Natural killer cell (primary cell): ENCODE data around the gene DNLZ. TPM values are rescaled to one million over a fixed set of nuclear protein-coding genes. Genes with fewer than 3 reads are reported as not detected.

Experiments
- ATAC-seq, 3 donors: fragments of 150-1000 bp in 2 of 3; fragments of 200-7000 bp in 1 of 3; cut with Tn5 transposase; 1 replicate in 1 of 3; 2 replicates in 2 of 3; pipeline ENCODE4 v1.10.0; 2021; ENCODE audit warnings: mild to moderate bottlenecking in 2 of 3, moderate library complexity in 2 of 3
- DNase-seq, 2 donors: peaks; one replicate each; pipeline versions ENCODE4 v3.0.0 to v3.0.0-alpha.2; 2013 to 2021; ENCODE audit warnings: mixed read lengths in 1 of 2
- H3K27ac ChIP-seq: one replicate; pipeline ENCODE4 v1.5.1; 2013; ENCODE audit warnings: mild to moderate bottlenecking, low read length
- H3K27me3 ChIP-seq: one replicate; pipeline ENCODE4 v1.6.1; 2013; ENCODE audit warnings: low read length; ENCODE audit not compliant: control insufficient read depth, insufficient read depth
- H3K36me3 ChIP-seq: one replicate; pipeline ENCODE4 v1.6.1; 2013; ENCODE audit warnings: low read length; ENCODE audit not compliant: control insufficient read depth, insufficient read depth
- H3K4me1 ChIP-seq: one replicate; pipeline ENCODE4 v1.6.1; 2013; ENCODE audit warnings: low read length; ENCODE audit not compliant: control insufficient read depth, insufficient read depth
- H3K4me3 ChIP-seq: one replicate; pipeline ENCODE4 v1.5.1; 2013; ENCODE audit warnings: low read length
- H3K9me3 ChIP-seq: one replicate; pipeline ENCODE4 v1.6.1; 2013; ENCODE audit warnings: low read length; ENCODE audit not compliant: control insufficient read depth, insufficient read depth
- H3K27ac Mint-ChIP-seq, 2 donors: one replicate each; pipeline ENCODE4 v1.8.0; 2022; ENCODE audit warnings: mild to moderate bottlenecking in 2 of 2, mixed read lengths in 2 of 2, moderate library complexity in 1 of 2
- H3K27me3 Mint-ChIP-seq, 2 donors: one replicate each; pipeline ENCODE4 v1.8.0; 2022; ENCODE audit warnings: low read depth in 2 of 2, mixed read lengths in 2 of 2
- H3K36me3 Mint-ChIP-seq: one replicate; pipeline ENCODE4 v1.8.0; 2022; ENCODE audit warnings: mixed read lengths
- H3K4me1 Mint-ChIP-seq, 2 donors: one replicate each; pipeline ENCODE4 v1.8.0; 2022; ENCODE audit warnings: mixed read lengths in 2 of 2
- H3K4me3 Mint-ChIP-seq: one replicate; pipeline ENCODE4 v1.8.0; 2022; ENCODE audit warnings: mild to moderate bottlenecking, moderate library complexity, mixed read lengths
- H3K9me3 Mint-ChIP-seq, 2 donors: one replicate each; pipeline ENCODE4 v1.8.0; 2022; ENCODE audit warnings: mixed read lengths in 2 of 2
- CTCF ChIP-seq: fragments of 200-600 bp; IDR thresholded peaks from one replicate; pipeline ENCODE4 v1.8.0; 2022; ENCODE audit warnings: antibody characterized with exemption
- WGBS: methylation state at CpG from one replicate; pipeline ENCODE4 v1.1.7; 2013; ENCODE audit warnings: missing lambda C conversion rate; ENCODE audit not compliant: insufficient coverage; 5-methylcytosine and 5-hydroxymethylcytosine counted together
- intact Hi-C: fragments of 100-400 bp; cut with micrococcal nuclease; formaldehyde crosslinking; loops from one replicate; pipeline ENCODE4 v1.14.2; 2022
- total RNA-seq, 4 donors: library from RNA; stranded (reverse); fragments of 120-200 nt in 1 of 4; gene quantifications; one replicate each; pipeline versions ENCODE4 v1.2.3 to v1.2.4, GENCODE V29; 2013 to 2022

The DNLZ gene
- total RNA-seq, 3 donors from 2014 or later (not counting 1 experiment from before 2014, with no cell fraction given), result 24.6 to 34.8 (median 28.9) TPM

DNA sequence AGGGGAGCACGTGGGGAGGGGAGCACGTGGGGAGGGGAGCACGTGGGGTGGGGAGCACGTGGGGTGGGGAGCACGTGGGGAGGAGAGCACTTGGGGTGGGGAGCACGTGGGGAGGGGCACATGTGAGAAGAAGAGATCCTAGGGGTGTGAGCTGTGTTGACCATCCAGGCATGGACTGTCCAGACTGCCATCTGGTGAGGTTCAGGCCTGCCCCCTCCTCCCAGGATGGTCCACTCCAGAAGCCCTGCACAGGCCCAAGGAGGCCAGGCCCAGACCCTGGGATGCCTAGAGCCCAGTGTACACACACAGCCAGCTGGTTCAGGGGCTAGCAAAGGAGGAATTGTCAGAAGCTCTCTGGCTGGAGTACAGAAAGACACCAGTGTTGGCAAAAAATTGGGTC, 34.1 kb upstream of the DNLZ start:
- Histone ChIP-seq H3K9me3 (no peaks in the 10 kb centered on the region), H3K4me1 (peaks cover 29% of the 10 kb centered on the region), H3K27ac (no peak overlapping the region), H3K4me3 (no peak overlapping the region), H3K36me3 (peaks cover 37% of the 10 kb centered on the region), H3K27me3 (no peaks in the 10 kb centered on the region)
- TF ChIP-seq CTCF, result no peak
- intact Hi-C loops, result no loop called here
- Mint-ChIP-seq H3K9me3 (no peaks in the 10 kb centered on the region), H3K4me3 (no peak overlapping the region), H3K4me1 (peaks cover 12 to 20% of the 10 kb centered on the region in 2 donors), H3K36me3 (no peaks in the 10 kb centered on the region), H3K27ac (no peak overlapping the region), H3K27me3 (no peaks in the 10 kb centered on the region)
- 90% methylated on average over 6 of the region's 6 CpGs for WGBS
- ATAC-seq, result no peak
- DNase-seq, result no peak

- Histone ChIP-seq H3K4me1 (peaks cover 25% of the 10 kb centered on the region), H3K4me3 (no peak overlapping the region), H3K27ac (no peak overlapping the region), H3K9me3 (no peaks in the 10 kb centered on the region), H3K27me3 (no peaks in the 10 kb centered on the region), H3K36me3 (peaks cover 42% of the 10 kb centered on the region)
- Mint-ChIP-seq H3K36me3 (no peaks in the 10 kb centered on the region), H3K27ac (no peak overlapping the region), H3K4me1 (peaks cover 12 to 16% of the 10 kb centered on the region in 2 donors), H3K27me3 (no peaks in the 10 kb centered on the region), H3K4me3 (no peak overlapping the region), H3K9me3 (no peaks in the 10 kb centered on the region)
- no peak for ATAC-seq
- TF ChIP-seq CTCF, result no peak
- WGBS, result 92% methylated on average over 4 of the region's 4 CpGs
- intact Hi-C loops, result no loop called here
- no peak for DNase-seq
Measured at GRCh38 chr9:136396219-136396515, 32.6 kb upstream of the DNLZ start.

DNA sequence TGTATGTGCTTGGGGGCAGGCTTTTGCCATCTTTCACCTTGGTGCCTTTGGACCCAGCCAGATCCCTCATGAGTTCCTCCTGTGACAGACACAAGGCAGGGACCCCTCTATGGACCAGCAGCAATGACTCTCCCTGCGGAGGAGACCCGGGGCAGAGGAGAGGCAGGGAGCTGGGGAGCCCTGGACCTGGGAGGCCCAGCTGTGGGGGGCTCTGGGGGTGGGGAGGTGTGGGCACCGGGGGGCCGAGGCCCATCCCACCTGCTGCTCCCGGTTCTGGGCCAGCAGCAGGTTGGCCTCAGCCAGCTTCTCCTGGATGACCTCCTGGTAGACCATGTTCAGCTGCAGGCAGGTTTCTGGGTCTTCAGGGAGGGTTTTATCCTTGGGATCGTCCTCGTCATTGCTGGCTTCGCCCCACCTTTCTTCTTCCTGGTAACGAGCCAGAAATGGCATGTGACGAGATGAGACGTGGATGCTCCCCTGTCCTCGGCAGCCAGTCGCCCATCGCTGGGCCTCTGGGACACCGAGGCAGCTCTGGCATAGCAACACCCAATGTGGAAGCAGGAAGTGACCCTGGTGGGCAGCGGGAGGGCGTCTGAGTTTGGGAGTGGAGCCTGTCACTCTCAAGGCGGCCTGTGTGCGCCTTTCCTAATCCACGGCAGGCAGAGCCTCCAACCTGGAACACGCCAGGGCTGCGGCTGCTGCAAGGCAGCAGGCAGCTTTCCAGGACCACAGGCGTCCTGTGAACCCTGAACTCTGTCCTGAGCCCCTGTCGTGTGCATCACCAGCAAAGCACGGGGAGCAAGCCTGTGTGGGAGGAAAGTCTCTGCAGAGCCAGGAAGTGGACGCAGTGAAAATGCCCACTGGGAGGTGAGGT, 32.0 kb upstream of the DNLZ start:
- no peak for TF ChIP-seq CTCF
- DNase-seq (no peak), ATAC-seq (no peak)
- H3K4me1 ChIP-seq, result peaks cover 22% of the 10 kb centered on the region
- H3K9me3 Mint-ChIP-seq, result no peaks in the 10 kb centered on the region
- no peak overlapping the region for H3K4me3 Mint-ChIP-seq
- H3K4me1 Mint-ChIP-seq, result peaks cover 11 to 12% of the 10 kb centered on the region in 2 donors
- intact Hi-C loops, result no loop called here
- H3K27me3 ChIP-seq, result no peaks in the 10 kb centered on the region
- H3K36me3 Mint-ChIP-seq, result no peaks in the 10 kb centered on the region
- no peaks in the 10 kb centered on the region for H3K27me3 Mint-ChIP-seq
- H3K36me3 ChIP-seq, result peaks cover 42% of the 10 kb centered on the region
- H3K27ac ChIP-seq, result no peak overlapping the region
- WGBS, result 98% methylated on average over 26 of the region's 26 CpGs
- H3K27ac Mint-ChIP-seq, result no peak overlapping the region
- H3K9me3 ChIP-seq, result no peaks in the 10 kb centered on the region
- H3K4me3 ChIP-seq, result no peak overlapping the region

DNA sequence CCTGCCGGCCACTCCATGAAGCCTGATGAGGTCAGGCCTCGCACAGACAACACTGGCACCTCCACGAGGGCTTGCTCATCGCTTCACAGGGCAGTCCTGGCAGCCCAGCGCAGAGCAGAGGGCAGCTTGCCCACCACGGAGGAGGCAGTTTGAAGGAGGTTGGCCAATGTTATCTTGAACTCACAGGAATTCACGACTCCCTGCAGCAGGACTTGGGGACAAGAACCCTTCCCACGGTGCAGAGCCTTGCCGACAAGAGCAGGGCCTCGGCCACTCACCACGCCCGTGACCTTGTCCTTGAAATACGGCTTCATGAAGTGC, 31.4 kb upstream of the DNLZ start:
- H3K4me3 ChIP-seq, result no peak overlapping the region
- Mint-ChIP-seq H3K27me3 (no peaks in the 10 kb centered on the region), H3K4me3 (no peak overlapping the region), H3K9me3 (no peaks in the 10 kb centered on the region), H3K36me3 (no peaks in the 10 kb centered on the region), H3K27ac (no peak overlapping the region), H3K4me1 (peaks cover 10 to 12% of the 10 kb centered on the region in 2 donors)
- peaks cover 42% of the 10 kb centered on the region for H3K36me3 ChIP-seq
- TF ChIP-seq CTCF, result no peak
- no peaks in the 10 kb centered on the region for H3K27me3 ChIP-seq
- DNase-seq, result no peak
- H3K9me3 ChIP-seq, result no peaks in the 10 kb centered on the region
- peaks cover 17% of the 10 kb centered on the region for H3K4me1 ChIP-seq
- WGBS, result 95% methylated on average over 13 of the region's 13 CpGs
- intact Hi-C loops, result no loop called here
- ATAC-seq, result no peak
- no peak overlapping the region for H3K27ac ChIP-seq
